ENCODE results near the gene NR2C2AP.
"Not testable (repeated sequence)": the region's sequence is repeated elsewhere in the genome, so short reads cannot be mapped to it uniquely, and the experiment has no call there.

NR2C2AP gene

DNA sequence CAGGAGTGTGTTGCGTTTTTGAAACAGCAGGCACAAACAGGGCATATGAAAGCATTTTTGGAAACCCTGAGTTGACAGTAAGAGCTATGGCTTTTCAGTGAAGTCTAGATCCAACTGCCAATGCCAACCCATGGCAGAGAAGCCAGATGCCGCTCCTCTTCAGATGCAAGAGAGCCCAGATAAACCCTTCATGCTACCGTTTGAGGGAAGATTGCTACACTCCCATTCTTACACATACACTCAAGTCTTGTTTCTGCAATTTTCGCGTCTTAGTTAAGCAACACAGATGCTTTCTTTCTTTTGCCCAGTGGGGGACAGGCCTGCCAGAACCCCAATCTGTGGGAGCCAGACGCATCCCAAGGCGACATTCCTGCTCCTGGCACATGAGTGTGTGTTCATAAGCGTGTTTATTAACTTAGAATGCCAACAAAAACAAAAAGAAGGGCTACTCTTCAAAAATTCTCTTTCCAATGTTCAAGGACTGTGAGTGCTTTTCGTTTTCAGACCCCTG lies 21.7 kb downstream of the NR2C2AP start:
- DNase-seq (ENCODE audit: low read depth in 2 of 2), result no peak

DNA sequence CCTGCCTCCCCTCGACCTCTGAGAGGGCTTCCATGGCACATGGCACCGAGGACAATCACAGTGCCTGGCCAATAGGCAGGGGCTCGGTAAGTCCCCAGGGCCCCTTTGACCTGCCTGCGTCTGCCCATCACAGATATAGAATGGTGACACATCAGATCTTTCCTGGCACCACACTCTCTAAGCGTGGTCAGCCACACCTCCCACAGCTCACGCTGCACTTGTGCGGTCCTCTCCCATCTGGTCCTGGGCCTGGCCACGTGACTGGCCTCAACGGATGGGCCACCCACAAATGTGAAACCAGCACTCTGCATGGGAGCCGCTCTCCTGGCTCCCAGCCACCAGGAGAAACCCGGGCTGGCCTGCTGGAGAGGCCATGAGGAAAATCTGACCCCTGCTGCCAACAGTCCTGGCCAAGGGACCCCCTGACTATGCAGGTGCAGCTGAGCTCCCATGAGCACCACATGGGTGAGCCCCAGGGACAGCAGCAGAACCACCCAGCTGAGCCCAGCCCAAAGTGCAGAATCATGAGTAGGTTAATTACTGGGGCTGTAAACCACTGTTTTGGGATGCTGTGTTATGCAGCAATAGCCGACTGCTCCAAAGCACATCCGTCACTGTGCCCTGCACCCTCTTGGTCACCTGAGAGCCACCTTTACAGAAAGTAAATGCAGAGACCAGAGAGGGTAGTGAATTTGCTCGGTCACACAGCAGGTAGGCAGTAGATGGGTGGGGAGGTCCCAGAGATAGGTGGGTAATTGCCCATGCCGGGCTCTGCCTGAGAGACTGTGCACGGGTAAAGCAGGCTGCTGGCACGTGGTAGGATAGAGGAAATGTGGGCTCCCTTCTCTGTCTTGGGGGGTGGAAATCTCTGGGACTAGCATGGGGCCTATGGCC lies 23.4 kb downstream of the NR2C2AP start:
- DNase-seq (ENCODE audit: low read depth in 2 of 2), result no peak

DNA sequence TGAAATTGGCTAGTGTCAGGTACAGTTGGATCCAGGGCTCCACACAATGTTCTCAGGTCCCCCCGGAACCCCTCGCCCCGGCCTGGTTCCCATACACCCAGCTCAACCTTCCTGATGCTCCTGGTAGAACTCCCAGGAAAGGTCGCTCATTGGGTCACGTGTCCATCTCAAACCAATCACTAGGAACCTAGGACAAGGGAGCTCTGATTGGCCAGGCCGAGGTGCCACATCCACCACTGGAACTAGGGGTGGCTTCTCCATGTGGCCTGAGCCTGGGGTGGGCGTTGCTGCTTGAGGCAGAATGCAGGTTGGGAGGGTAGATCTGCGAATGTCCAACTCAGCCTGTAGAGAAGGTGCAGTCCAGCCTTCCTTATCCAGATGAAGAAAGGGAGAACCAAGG lies 26.3 kb downstream of the NR2C2AP start:
- DNase-seq (ENCODE audit: low read depth in 2 of 2), result no peak

DNA sequence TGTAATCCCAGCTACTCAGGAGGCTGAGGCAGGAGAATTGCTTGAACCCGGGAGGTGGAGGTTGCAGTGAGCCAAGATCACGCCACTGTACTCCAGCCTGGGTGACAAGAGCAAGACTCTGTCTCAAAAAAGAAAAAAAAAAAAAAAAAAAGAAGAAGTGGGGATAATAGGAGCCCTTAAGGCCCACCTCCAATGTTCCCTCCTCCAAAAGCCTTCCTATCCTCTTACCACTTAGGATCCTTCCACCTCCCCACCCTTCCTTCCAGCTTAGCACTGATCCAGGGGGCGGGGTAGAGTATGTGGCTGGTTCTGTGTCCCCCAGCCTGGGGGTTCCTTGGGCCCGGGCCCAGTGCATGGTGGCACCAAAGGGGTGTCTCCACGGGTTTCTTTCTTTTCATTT lies 30.0 kb downstream of the NR2C2AP start:
- DNase-seq (ENCODE audit: low read depth in 2 of 2), result not testable (repeated sequence)

DNA sequence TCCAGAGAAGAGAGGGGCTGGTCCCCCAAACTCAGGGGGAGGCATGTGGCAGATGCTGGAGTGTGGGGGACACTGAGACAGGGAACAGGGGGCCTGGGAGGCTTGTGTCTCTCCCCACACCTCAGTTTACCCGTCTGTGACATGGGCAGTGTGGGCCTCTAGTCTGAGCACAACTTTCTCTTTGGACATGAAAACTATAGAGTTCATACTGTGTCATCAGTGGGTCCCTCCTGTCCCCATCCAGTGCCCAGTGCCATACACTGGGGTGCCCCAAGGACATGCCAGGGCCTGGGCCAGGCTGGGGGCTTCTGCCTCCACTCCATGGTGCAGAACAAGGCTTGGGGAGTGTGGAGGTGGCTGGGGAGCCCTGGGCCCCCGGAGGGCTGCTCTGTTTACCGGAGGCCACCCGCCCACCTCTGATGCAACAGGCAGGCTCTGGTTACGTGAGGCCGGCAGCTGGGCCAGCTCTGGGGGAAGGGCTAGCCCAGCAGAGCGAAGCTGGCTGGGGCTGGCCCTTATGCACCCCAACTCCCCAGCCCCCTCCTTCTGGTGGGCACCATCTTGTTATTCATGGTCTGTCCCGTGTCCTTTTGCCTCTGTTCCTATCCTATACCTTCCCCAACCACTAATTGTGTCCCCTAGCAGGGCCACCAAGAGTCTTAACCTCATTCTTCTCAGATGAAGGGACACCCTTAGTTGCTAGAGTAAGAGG lies 31.2 kb downstream of the NR2C2AP start:
- DNase-seq (ENCODE audit: low read depth in 2 of 2), result no peak

DNA sequence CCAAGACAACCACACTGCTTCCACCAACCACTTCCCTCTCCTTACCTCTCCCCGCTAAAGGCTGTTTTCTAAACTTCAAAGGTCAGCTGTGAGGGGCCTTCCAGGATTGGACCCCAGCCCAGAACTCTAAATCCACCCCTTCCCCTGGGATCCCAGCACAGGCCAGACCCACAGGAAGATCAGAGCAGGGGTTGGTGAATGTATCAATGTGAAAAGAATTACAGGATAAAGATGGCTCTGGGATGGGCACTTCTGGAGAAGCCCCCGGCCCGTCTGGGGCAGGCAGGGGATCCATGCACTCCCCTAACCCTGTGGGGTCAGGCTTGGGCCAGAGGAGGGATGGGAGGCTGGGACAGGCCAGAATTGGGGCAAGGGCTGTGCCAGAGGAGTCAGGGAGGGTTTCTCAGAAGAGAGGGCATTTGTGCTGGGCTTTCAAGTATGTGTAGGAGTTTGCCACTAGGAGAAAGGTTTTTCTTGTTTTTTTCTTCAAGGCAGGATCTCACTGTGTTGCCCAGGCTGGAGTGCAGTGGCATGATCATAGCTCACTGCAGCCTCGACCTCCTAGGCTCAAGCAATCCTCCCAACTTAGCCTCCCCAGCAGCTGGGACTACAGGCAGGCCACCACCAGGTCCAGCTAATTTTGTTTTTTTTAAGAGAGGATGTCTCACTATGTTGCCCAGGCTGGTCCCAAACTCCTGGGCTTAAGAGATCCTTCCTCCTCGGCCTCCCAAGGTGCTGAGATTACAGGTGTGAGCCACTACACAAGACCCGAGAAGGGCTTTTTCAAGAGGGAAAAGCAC lies 32.1 kb downstream of the NR2C2AP start:
- no peak for DNase-seq (ENCODE audit: low read depth in 2 of 2)

DNA sequence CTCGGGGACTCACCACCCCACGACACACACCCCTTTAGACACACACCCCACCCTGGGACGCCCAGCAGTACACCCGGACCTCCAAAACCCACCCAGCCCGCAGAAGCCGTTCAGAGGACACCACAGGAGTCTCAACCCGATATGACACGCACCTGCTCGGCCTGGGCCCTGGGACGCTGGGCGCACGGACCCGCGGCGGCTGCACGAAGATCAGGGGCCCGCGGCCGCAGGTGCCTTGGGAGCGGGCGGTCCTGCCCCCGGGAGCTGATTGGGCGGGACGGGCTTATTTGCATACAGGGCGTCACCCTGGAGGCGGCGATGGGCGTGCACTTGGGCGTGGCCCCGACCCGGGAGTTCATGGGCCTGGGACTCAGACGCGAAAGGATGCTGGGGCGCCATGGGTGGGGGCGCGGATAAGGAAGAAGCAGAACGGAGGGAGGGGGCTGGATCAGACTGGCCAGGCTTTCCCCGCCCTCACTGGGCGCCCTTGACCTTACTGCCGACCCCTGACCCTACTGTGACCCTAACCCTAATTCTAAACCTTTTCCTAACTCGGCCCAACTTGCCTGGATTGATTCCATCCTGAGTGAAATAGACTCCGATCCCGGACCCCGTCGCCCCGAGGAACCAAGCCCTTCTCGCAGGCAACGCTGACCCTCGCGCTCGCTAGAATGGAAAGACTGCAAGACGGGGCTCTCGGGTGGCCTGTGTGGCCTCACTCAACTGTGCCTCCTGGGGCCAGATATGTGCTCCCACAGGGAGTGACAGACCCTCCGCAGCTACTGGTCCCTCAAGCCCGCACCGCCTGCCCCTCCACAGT lies 33.0 kb downstream of the NR2C2AP start, which contains the start of gene MEF2B:
TSS of gene MEF2B (minus strand) at position 211 of the 820 bp plus-strand sequence. CDS start 19,528 bp downstream, outside the sequence.
- DNase-seq (ENCODE audit: low read depth in 2 of 2), result peak; percentile 33 to 62

GRCh38 chr19:19169236-19170052 lies 33.8 kb downstream of the NR2C2AP start:
- no peak for DNase-seq (ENCODE audit: low read depth in 2 of 2)

DNA sequence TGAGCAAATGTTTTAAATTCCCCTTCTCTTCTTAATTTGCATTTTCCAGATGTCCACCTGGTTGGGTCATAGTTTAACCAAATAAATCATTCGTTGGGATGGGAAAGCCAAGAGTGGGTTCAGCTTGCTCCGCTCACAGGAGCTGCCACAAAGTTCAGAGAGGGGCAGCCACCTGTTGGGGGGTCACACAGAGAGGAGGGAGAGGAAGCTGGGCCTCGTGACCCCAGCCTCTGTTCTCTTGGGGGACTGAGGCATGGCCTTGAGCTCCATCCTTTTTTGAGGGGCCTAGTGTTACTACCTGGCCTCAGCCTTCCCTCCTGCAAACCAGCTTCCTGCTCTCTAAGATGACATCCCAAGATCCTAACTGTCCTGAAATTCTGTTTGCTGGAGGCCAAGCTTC lies 35.6 kb downstream of the NR2C2AP start:
- DNase-seq (ENCODE audit: low read depth in 2 of 2), result no peak

- no peak for DNase-seq (ENCODE audit: low read depth in 2 of 2)
Observed at GRCh38 chr19:19165396-19165795, 37.8 kb downstream of the NR2C2AP start.

DNA sequence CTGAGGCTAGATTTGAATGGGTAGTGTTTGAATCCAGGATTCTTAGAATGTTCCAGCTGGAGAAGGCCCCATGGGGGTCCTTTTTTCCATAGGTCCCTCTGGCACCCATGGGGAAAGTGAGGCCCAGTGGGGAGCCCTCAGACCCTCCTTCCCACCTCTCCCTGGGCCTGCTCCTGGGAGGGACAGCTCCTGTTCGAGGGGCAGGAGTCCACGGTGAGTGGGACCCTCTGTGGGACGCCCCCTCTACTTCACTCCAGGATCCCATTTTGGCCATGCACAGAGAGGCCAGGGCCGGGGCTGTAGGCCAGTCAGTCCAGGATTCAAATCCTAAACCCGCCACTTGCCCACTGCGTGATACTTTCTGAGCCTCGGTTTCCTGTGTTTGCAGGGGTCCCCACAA lies 40.7 kb downstream of the NR2C2AP start:
- DNase-seq (ENCODE audit: low read depth in 2 of 2), result no peak

DNA sequence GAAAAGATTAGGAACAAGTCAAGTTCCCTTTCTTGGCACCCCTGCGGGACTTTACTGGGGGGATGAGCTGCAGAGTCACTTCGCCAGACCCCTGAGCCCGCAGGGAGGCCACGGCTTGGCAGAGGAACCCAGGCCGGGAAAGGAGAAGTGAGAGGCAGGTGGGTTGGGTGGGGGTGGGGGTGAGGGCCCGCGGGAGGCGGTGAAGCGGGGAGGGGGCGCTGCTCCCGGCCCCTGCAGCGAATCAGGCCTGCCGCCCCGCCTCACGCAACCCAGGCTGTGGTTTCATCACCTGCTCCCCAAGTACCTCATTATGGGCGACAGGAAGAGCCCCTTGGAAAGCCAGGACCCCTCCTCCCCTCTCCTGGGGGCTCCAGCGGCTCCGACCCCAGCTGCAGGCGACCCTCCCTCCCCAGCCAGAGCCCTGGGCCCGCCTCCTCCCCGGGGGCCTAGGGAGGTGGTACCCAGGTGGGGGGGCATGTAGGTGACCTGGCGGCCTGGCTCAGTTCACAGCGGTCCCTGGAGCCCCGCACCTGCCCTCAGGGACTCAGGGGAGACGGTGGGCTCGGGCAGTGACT lies 42.7 kb downstream of the NR2C2AP start:
- DNase-seq (ENCODE audit: low read depth in 2 of 2), result no peak

DNA sequence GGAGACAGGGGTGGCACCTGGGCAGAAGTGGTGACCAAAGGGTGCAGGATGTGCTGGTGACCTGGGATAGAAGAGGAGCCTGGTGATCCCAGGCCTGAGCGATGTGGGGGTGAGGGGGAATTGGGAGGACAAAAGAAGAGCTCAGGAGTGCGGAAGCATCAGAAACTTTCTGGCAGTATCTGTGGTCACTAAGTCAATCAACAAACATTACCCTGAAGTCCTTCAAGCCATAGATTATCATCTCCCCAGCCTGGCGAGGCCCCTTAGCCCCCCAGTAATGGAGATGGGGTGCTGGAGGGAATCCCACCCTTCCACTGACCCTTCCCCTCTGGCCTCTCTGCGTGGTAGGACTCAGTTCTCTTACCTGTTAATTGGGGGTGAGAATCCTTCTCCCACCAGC lies 43.7 kb downstream of the NR2C2AP start:
- no peak for DNase-seq (ENCODE audit: low read depth in 2 of 2)

DNA sequence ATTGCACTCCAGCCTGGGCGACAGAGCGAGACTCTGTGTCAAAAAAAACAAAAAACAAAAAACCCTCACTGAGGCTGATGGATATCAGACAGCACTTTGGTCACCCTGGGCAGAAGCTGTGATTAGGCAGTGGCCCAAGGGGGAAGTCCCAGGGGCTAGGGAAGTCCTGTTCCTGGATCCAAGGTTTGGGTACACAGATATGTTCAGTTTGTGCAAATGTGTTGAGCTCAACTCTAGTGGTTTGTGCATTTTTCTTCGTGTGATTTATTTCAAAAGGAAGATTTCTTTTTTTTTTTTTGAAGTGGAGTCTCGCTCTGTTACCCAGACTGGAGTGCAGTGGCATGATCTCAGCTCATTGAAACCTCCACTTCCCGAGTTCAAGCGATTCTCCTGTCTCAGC lies 45.4 kb downstream of the NR2C2AP start:
- no peak for DNase-seq (ENCODE audit: low read depth in 2 of 2)

DNA sequence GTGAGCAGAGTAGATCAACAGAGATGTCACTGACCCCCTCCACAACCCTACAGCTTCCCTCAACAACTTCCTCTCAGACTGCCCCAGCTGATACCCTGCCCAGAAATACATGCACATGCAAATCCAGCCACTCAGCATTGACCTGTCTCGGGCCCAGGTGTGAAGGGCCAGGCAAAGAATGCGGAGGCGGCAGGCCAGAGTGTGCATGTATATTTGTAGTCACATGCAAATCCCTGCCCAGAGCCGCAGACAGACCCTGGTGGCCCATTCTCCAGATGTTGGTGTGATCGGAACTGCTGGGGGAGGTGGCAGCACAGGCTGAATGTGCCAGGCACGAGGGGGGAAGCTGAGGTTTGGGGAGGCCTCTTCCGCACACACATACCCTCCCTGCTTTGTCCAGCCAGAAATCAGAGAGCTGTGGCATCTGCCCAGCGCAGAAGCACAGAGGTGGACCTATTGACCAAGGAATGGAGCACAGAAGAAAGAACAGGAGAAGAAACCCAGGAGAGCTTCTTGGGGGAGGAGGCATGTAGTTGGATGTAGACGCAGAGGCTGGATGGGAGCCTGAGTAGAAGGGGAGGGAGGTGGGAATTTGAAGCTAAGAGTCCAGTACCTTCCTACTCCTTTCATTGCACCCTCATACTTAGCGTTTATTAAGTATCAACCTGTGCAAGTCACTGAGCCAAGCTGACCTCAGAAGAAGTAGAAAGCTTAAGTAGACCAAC lies 47.6 kb downstream of the NR2C2AP start:
- no peak for DNase-seq (ENCODE audit: low read depth in 2 of 2)

- no peak for DNase-seq (ENCODE audit: low read depth in 2 of 2)
Observed at GRCh38 chr19:19154768-19155494, 48.3 kb downstream of the NR2C2AP start.

DNA sequence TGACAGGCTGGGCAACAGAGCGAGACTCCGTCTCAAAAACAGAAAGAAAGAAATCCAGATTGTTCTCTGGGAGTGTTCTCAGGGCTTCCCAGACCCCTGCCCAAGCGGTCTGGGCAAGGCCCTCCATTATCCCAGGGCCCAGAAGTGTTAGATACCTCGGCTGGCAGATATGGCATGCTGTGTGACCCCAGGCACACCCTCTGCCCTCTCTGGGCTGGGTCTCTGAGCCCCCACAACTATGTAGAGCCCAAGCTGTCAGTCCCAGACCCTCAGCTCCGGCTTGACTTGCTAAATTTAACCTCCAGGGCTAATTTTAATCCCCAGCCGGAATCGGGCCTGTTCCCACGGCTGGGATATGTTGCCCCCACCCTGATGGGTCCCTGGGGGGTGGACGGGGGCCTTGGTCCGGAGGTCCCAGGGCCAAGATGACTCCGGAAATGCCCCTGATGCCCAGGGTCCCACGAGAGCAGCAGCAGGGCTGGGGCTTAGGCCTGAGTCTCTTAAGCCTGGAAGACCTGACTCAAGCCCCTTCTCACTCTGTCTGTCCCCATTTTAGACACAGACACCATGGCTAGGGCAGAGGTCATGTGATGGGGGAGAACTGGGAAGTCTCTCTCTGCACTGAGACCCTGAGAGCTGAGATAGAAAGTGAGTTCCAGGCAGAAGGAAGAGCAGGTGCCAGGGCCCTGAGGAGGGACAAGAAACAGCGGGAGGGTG lies 50.4 kb downstream of the NR2C2AP start:
- no peak for DNase-seq (ENCODE audit: low read depth in 2 of 2)

GRCh38 chr19:19151418-19151817 lies 51.8 kb downstream of the NR2C2AP start:
- DNase-seq (ENCODE audit: low read depth in 2 of 2), result no peak

All from stimulated activated CD4-positive, alpha-beta T cell treated with anti-CD3 and anti-CD28 coated beads, Interleukin-1b, Interleukin-23, amount 100 ng/mL, for 1 hour (primary cell).